ENCODE results near the gene CAMKMT. TPM values are rescaled to one million over a fixed set of nuclear protein-coding genes. Genes with fewer than 3 reads are reported as not detected.

CAMKMT gene
- total and polyA plus RNA-seq, 7 donors: 6.1 to 15.6 (median 11.6) TPM

DNA sequence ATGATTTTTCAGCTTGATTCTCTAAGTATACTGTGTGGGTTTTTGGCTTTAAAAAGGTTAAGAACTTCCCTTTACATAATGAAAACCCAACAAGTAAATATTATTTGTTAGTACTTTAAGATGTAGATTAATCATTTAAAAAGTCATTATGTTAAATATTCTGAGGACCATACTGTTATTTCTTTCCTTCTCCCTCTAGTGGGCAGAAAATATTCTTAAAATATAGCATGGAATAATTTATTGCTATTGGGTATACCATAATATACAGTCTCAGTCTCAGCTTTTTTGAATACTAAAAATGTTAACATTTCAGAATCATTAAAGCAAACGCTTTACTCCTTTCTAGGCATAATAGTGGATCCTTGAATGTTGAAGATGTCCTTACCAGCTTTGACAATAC is 28.1 kb downstream of the CAMKMT start:
- no peak overlapping the region for H3K27ac ChIP-seq
- no peak for TF ChIP-seq EP300 (IDR thresholded peaks at IDR 0.05)
- no peak for TF ChIP-seq POLR2A (IDR thresholded peaks at IDR 0.05)
- no peaks in the 10 kb centered on the region for H3K4me1 ChIP-seq
- H3K9me3 ChIP-seq: no peaks in the 10 kb centered on the region
- intact Hi-C loops (cut with DNase I): loop anchor here (5.0 kb wide), 1 partner anchor 567 kb away; no protein-coding TSS in a partner anchor
- no peak for DNase-seq
- H3K27me3 ChIP-seq: no peaks in the 10 kb centered on the region
- no peaks in the 10 kb centered on the region for H3K36me3 ChIP-seq
- 85 to 97% methylated on average over 1 of the region's 1 CpG for WGBS, 2 donors
- H3K4me3 ChIP-seq: no peak overlapping the region

DNA sequence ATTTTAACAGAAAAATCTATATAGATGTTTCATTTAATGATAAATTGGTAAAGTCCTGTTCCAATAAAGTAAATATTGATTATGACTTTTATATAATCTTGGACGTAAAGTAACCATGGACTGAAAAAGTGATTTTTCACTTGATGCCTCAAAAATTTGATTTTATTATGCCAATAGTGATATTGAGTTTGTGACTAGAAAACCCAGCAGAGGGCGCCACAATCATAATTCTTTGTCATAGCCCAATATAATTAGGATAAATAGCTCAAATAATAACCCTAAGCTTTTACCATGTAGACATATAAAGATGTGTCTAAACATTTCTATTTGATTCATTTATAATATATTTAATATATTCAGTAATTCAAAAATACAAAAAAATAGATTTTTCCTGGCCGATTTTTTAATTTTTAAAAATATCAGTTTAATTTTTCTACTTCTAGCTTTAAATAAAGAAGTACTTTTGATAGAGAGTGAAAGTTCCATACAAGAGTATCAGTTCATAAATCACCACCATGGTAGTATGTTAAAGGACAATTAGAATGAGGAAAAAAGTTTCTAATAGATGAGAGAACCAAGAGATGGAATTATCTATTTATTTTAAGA is 30.7 kb downstream of the CAMKMT start:
- Histone ChIP-seq H3K27me3 (no peaks in the 10 kb centered on the region), H3K4me1 (no peaks in the 10 kb centered on the region), H3K27ac (no peak overlapping the region), H3K4me3 (no peak overlapping the region), H3K9me3 (no peaks in the 10 kb centered on the region), H3K36me3 (no peaks in the 10 kb centered on the region)
- WGBS, 2 donors: 57 to 65% methylated on average over 3 of the region's 3 CpGs
- intact Hi-C loops (cut with DNase I): loop anchor here (5.0 kb wide), 1 partner anchor 565 kb away; no protein-coding TSS in a partner anchor
- TF ChIP-seq POLR2AphosphoS5 (IDR thresholded peaks at IDR 0.05): no peak
- TF ChIP-seq, protein P1, sequence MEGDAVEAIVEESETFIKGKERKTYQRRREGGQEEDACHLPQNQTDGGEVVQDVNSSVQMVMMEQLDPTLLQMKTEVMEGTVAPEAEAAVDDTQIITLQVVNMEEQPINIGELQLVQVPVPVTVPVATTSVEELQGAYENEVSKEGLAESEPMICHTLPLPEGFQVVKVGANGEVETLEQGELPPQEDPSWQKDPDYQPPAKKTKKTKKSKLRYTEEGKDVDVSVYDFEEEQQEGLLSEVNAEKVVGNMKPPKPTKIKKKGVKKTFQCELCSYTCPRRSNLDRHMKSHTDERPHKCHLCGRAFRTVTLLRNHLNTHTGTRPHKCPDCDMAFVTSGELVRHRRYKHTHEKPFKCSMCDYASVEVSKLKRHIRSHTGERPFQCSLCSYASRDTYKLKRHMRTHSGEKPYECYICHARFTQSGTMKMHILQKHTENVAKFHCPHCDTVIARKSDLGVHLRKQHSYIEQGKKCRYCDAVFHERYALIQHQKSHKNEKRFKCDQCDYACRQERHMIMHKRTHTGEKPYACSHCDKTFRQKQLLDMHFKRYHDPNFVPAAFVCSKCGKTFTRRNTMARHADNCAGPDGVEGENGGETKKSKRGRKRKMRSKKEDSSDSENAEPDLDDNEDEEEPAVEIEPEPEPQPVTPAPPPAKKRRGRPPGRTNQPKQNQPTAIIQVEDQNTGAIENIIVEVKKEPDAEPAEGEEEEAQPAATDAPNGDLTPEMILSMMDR (IDR thresholded peaks at IDR 0.05): peak in 2 of 4 experiments; percentile 16 to 44
- DNase-seq: no peak

DNA sequence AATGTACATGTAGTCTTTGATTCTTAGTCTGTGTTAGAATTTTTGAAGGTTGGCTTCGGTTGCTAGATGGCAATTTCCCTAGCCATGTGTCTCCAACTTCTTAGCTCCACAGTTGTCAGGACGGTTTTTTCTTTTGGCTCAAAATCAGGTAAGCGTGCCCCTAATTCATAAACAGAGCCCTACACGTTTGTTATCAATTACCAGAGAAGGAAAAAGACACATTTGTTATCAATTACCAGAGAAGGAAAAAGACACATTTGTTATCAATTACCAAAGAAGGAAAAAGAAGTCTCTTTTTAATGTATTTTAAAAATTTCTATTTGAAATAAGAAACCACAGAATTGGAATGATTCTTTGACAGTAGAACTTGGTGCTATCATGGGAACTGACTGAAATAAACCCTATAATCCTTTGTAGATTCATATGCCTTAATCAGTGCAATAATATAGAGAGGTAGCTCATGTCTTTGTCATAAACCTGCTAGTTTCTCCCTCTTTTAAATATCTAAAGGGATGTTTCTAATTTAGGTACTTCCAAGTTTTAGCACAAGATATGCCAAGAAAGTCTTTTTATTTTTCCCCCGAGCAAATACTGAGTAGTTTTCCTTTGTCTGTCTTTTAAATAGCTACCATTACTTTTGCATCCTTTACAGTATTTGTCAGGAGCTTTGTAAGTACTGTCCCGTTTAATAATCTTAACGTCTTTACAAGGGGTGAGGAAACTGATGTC is 35.9 kb downstream of the CAMKMT start:
- Histone ChIP-seq H3K4me1 (no peaks in the 10 kb centered on the region), H3K27ac (no peak overlapping the region), H3K9me3 (no peaks in the 10 kb centered on the region), H3K4me3 (no peak overlapping the region), H3K27me3 (no peaks in the 10 kb centered on the region), H3K36me3 (no peaks in the 10 kb centered on the region)
- intact Hi-C loops (cut with DNase I): no loop called here
- WGBS, 2 donors: 54 to 59% methylated on average over 7 of the region's 7 CpGs
- no peak for TF ChIP-seq POLR2AphosphoS5 (IDR thresholded peaks at IDR 0.05)
- TF ChIP-seq POLR2A (IDR thresholded peaks at IDR 0.05): no peak
- TF ChIP-seq, protein P1 (IDR thresholded peaks at IDR 0.05): no peak
- no peak for TF ChIP-seq EP300 (IDR thresholded peaks at IDR 0.05)
- no peak for DNase-seq

DNA sequence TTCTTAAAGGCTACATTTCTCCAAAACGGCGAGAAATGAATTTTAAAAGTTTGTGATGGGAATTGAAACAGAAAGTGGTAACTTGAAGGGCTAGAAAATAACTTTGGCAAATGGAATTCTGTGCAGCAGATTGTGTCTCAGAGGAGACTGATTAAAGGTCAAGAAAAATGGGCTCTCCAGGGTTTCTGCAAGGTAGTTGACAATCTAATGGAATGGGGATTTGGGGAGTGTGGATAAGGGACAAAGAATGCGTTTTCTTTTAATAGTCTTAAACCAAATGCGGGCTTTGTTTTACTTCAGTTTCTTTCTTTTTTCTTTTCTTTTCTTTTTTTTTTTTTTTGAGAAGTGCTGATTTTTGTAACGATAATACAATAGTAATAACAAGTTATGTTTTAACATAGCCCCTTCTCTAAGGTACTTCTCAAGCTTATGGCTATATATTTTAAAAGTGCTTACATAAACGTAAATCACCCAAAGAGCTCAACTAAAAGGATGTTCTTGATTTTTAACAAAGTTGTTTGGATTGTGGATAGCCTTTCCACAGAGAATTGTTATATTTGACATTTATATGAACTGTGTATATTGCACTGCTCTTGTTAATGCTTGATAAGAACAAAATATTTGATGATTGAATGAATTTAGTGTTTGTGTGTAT is 36.6 kb downstream of the CAMKMT start:
- WGBS, 2 donors: 86 to 91% methylated on average over 6 of the region's 6 CpGs
- intact Hi-C loops (cut with DNase I): no loop called here
- TF ChIP-seq, protein P1 (IDR thresholded peaks at IDR 0.05): no peak
- TF ChIP-seq POLR2A (IDR thresholded peaks at IDR 0.05): no peak
- no peak for TF ChIP-seq POLR2AphosphoS5 (IDR thresholded peaks at IDR 0.05)
- TF ChIP-seq EP300 (IDR thresholded peaks at IDR 0.05): no peak
- H3K27ac ChIP-seq: no peak overlapping the region
- DNase-seq: no peak
- no peaks in the 10 kb centered on the region for H3K27me3 ChIP-seq
- H3K9me3 ChIP-seq: no peaks in the 10 kb centered on the region
- no peaks in the 10 kb centered on the region for H3K36me3 ChIP-seq
- no peak overlapping the region for H3K4me3 ChIP-seq
- H3K4me1 ChIP-seq: no peaks in the 10 kb centered on the region

DNA sequence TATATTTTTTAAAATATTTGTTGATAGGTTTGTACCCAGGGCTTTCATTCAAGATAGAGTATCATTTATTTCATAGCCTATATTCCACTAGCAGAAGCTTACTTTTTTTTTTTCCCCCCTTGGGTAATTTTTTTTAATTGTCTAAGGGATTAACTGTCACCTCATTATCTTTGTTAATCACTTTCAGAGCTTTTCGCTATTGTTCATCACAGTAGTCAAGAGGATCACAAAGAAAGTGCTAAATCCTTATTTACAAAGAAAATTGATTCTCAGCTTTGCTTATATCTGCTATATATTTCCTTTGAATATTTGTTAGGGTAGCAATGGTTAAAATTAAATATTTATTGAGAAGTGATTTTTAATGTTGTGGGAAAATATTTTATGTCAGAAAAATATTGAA is 59.0 kb downstream of the CAMKMT start:
- TF ChIP-seq POLR2AphosphoS5 (IDR thresholded peaks at IDR 0.05) (no peak), EP300 (IDR thresholded peaks at IDR 0.05) (no peak), POLR2A (IDR thresholded peaks at IDR 0.05) (no peak)
- TF ChIP-seq, protein P1 (IDR thresholded peaks at IDR 0.05): no peak
- Histone ChIP-seq H3K36me3 (no peaks in the 10 kb centered on the region), H3K9me3 (no peaks in the 10 kb centered on the region), H3K4me3 (no peak overlapping the region), H3K27me3 (no peaks in the 10 kb centered on the region), H3K27ac (no peak overlapping the region), H3K4me1 (no peaks in the 10 kb centered on the region)
- intact Hi-C loops (cut with DNase I): no loop called here
- 94 to 98% methylated on average over 1 of the region's 1 CpG for WGBS, 2 donors
- no peak for DNase-seq
